Activated T-cell treated with anti-CD3 and anti-CD28 coated beads, Interleukin-2, amount 50 U/mL, for 1 hour (primary cell): ENCODE data around the gene AGAP1.
A peak's percentile ranks its signal among the peaks of the same experiment; 100 is the strongest.
"Not testable (repeated sequence)": the region's sequence is repeated elsewhere in the genome, so short reads cannot be mapped to it uniquely, and the experiment has no call there.

ENCODE experiments used
- DNase-seq: peaks from one replicate; pipeline ENCODE4 v3.0.0-alpha.2; 2020

The AGAP1 gene

DNA sequence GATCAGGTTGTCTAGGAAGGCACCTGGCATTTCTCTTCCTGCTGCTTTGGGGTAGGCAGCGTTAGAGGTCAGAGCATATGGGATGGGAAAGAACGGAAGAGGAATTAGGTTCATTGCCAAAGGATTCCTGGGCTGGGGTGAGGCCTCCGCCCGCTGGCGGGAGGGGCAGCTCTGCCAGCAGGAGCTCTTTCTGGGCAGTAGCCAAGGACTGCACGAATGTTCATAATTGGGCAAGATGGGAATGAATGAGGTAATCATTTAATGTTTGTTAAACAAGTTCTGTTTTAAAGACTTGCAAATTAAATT is 253.9 kb downstream of the AGAP1 start:
- DNase-seq, result no peak

DNA sequence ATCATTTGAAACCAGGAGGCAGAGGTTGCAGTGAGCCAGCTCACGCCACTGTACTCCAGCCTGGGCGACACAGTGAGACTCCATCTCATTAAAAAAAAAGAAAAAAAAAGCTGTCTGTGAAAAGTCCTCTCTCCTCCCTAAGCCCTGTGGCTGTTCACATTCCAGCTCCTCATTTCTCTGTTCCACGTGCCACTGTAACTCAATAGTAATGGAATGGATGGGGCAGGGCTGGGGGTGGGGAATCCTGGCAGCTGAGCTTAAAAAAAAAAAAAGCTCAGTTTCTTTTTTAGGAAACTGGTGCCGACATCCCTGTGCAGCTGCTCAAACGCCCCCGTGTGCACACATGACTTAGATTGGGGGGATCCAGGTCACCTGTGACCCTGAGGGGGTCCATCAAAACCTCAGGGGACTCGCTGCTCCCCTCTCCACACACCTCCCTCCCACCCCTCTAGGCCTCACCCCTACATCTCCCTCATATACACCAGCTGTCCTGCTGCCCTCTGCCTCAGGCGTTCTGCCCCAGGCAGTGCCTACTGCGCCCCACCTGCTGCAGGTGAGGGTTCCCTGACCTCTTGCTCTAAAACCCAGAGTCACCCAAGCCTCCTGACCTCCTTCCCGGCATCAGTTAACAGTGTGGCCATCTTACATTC is 255.4 kb downstream of the AGAP1 start:
- no peak for DNase-seq

DNA sequence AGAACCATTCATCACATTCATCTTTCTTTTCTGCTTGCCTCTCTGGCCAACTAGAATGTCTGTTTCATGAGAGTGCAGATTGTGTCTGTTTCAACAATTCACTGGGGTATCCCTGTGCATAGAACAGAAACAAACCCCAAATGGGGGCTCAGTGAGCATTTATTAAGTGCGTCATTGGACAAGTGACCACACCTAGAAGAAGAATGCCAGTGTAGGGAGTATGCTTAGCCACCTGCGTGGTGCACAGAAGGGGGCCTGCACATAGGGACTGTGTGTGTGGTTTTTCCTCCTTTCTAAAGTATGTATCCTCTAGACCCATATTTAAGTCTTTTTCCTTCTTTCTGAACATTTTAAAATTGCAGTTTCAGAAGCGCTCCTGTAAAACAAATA is 255.9 kb downstream of the AGAP1 start:
- no peak for DNase-seq

DNA sequence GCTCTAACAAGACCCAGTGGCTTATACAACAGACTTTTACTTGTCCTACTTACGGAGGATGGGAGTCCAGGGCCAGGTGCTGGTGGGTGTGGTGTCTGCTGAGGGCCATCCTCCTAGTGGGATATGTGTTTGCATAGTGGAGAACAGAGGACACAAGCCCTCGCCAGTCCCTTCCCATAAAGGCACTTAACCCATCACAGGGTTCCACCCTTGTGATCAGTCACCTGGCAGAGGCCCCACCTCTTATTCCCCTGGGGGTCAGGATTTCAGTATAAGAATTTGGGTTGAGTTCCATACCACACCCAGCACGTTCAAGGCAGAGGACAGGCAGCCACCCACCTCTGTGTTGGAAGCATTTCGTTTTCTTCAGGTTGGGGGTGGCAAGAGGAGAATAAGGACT is 259.0 kb downstream of the AGAP1 start:
- no peak for DNase-seq

DNA sequence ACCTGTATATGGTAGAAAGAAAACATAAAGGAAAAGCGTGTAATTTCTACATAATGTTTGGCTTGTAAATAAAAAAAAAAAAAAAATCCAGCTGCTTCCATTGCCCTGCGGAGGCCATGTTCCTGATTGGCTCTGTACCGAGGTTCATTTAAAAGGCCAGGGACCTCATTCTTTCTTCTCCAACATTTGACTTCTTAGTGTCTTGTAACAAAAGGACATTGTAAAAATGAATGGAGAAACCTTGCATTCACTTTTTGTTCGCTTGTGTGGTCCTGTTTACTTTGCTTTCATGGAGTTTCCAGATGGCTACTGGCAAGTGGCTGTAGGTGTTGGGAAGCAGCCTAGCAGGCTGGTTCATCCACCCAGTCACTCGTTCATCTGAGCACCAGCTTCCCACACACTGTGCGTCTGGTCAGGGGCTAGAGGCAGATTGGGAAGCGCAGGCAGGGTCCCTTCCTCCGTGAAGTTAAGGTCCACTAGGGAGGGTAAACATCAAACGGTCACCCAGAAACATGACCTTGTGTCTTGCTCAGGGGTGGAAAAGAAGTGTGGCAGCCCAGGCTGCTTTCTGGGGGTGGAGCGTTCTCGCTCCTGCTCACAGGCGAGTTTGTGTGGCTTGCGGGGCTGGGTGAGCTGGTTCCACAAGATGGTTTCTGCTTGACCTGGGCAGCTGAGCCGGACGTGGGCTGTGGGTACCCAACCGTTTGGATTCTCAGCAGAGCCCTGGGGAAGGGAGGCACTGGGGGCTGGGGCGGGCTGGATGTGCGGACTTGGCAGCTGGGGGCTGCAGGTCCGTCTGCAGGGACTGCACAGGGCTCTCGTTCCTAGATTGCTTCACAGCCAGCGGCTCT is 260.7 kb downstream of the AGAP1 start:
- DNase-seq, result no peak

DNA sequence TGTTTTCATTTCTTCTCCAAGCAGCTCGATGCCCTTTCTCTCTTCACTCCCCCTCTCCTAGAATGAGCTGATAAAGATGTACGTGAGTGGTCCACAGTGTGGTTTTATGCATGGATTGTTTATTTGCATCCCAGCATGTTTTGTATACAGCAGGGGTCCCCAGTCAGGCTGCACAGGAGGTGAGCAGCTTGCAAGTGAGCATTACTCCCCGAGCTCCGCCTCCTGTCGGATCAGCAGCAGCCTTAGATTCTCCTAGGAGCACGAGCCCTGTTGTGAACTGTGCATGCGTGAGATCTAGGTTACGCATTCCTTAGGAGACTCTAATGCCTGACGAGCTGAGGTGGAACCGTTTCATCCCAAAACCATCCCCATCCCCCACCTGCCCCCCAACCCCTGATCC is 262.6 kb downstream of the AGAP1 start:
- no peak for DNase-seq

DNA sequence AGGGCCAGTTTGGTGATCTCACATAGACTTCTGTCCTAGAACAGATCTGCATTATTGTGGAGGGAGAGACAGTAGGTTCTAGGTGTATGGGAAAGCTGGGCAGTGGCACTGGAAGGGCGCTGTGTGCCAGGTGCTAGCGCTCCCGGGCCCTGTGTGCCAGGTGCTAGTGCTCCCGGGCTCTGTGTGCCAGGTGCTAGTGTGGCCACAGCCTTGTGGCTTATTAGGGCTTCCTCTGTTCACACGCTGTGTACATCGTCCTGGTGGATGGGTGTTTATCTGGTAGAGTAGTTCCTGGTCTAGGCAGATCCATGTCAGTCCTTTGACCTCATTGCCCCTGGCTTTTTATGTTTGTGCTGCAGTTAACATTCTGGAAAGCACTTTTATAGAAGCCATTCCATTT is 263.4 kb downstream of the AGAP1 start:
- DNase-seq, result no peak

DNA sequence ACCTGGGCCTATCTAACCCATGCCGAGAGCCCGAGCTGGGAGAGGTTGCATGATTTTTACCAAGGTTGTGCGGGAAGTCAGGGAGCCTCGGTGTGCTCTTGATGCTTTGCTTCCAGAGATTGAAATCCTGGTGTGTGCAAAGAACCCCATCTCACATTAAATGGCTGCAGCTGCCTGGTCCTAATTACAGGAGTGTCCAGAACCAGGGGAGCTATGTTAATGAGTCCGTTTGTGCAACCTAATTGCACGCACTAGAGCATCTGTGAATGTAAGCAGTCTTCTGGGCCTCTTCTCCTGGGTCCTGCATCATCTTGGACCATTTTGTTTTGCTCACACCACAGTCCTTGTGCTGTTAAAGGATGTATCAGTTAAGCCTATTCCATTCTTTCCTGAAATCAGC is 263.8 kb downstream of the AGAP1 start:
- DNase-seq, result no peak

DNA sequence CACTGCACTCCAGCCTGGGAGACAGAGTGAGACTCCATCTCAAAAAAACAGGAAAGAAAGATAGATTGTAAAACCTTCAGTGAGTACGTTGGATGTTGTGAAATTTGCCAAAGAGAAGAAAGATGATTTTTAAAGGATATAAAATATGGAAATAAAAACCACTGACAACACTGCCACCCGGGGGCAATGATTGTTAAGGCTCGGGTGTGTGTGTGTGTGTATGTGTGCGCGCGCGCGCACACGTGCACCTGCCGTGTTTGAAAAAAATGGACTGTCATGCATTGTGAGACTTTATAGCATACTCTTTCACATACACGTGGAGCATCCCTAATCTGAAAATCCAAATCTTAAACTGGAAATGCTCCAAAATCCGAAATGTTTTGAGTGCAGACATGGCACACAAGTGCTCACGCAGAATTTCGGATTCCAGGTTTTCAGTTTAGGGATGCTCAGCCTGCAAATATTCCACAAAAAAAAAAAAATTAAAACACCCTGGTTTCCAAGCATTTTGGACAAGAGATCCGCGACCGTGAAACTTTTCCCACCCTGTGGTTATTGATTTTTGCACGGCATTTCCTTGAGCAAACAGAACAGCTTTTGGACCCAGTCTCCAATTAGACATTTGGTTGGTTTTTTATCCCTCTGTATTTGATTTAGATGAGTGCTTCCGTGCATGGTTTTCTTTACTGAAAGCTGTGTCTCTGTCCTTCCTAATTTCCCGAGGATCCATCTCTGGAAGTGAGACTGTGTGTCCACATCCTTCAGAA is 269.2 kb downstream of the AGAP1 start:
- no peak for DNase-seq

DNA sequence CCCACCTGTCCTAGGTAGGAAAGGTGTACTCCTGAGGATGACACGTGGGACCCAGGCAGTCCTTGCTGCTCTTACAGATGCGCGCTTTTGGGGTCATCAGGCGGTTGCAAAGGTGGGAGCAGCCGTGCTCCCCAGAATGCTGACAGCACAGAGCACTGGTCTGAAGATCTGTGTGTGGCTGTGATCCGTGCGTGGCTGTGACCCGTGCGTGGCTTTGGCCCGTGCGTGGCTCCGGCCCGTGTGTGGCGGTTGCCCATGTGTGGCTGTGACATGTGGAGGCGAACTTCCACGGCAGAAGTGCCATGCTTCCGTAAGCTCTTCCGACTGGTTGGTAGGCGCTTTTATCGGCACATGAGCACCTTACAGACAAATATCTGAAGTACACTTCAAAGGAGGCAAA is 270.0 kb downstream of the AGAP1 start:
- DNase-seq, result no peak

DNA sequence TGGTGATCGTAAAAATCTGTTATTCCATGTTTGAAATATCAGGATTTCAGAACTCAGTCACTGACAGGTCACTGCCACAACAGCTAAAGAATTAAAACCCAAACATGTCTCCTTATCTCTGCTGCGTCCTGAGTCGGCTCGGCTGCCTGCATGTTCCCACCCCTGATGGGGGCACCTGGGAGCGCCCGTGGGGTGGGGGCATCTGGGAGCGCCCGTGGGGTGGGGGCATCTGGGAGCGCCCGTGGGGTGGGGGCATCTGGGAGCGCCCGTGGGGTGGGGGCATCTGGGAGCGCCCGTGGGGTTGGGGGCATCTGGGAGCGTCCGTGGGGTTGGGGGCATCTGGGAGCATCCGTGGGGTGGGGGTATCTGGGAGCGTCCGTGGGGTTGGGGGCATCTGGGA is 270.6 kb downstream of the AGAP1 start:
- DNase-seq, result not testable (repeated sequence)

DNA sequence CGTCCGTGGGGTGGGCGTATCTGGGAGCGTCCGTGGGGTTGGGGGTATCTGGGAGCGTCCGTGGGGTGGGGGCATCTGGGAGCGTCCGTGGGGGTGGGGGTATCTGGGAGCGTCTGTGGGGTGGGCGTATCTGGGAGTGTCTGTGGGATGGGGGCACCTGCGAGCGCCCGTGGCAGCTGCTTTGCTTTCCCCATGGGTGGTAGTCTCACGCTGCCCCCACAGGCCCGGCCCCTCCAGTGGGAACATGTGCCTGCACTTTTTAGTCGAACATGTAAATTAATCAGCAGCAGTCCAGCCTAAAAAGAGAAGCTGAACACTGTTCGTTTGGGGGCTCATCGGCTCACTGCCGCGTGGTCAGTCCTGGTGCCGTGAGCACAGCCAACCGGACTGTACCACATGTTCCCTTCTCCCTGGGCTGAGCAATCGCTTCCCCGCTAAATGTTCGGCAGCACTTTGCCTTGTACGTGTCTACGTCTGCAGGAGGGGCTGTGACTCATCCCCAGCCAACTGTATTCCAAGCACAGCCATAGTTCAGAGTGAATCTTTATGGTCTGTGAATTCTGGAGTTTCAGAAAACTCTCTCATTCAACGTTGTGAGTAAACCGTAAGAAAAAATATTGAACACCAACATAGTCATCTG is 271.5 kb downstream of the AGAP1 start:
- no peak for DNase-seq

DNA sequence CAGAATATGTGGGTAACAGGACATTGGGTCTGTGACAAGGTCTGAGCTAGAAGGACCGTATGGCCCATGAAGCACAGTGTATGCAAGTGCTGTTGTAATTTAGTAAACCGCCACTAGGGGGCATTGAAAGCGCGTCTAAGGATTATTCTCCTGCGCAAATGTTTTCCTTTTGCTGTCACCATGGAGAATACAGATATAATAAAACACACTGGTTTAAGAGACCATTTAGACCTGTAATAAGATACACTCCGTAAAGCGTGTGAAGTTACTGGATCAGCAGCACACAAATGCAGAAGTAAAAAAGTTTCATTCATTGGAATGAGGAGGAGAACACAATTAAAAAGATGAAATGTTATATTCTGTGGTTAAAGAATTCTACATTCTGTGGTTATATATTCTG is 272.4 kb downstream of the AGAP1 start:
- no peak for DNase-seq

DNA sequence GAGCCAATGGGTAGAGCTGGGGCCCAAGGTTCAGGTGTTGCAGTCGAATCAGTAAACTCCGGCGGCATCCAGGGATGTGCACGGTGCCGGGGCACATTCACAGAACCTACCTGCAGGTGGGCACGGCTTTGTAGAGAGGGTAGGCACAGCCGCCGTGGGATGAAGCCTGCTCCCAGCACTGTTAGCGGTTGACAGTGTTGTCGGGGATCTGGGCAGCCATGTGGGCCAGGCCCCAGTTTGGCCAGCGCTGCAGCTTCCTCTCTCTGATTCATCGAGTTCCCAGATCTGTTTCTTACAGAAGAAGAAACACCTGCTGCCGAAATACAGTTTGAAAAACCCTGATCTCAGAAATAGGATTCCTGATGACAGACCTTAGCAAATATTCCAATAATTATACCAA is 274.8 kb downstream of the AGAP1 start:
- DNase-seq, result no peak

DNA sequence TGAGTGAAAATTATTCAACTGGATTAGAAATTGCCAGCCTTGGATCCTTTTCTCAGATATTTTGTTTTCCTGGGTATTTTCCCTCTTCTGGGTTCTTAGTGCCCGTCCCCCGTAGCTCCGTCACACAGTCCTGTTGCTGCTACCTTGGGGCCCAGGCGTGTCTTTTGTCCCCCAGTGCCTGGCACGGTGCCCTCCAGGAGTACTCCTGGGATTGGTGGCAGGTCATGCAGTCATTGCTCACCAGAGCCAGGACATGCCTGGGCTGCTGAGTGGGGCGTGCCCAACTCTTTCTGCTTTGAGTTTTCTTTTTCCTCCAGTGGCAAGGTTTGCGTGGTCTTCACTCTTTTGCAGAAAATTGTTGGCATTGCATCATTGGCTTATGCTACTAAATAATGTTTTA is 275.2 kb downstream of the AGAP1 start:
- DNase-seq, result no peak

DNA sequence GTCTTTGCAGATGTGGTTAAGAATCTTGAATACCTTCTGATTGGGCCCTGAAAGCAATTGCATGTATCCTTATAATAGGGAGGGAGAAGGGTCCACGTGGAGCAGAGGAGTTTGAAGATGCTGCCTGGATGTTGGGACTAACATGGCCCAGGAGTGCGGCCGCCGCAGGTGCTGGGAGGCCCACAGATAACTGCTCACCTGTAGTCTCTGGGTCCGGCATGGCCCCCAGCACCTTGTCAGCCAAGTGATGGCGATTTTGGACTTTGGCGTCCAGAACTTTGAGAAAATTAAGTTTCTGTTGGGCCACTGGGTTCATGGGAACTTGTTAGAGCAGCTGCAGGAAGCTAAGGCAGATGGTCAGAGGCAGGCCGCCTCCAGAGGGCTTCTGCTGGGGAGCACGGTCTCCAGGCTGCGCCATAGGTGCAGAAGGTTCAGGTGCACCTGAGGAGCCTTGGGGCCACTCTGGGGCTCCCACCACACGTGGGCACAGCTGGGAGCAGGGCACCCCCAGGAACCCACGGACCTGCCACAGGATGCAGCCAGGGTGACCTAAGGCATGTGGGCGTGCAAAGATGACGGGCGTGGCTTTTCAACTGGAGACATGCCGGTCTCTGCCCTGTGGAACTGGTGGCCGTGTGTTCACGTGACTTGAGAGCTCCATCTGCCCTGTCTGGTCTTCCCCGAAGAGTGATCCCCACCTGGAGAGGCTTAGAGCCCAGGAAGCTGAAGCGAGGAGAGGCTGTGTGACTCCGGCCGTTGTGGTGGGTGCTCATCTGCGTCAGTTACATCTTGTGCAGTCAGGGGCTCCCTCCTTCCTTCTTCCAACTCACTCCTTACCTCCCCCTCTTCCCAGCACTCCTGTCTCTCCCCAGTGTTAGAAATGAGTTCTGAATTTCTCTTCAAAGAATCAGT is 277.3 kb downstream of the AGAP1 start:
- no peak for DNase-seq

DNA sequence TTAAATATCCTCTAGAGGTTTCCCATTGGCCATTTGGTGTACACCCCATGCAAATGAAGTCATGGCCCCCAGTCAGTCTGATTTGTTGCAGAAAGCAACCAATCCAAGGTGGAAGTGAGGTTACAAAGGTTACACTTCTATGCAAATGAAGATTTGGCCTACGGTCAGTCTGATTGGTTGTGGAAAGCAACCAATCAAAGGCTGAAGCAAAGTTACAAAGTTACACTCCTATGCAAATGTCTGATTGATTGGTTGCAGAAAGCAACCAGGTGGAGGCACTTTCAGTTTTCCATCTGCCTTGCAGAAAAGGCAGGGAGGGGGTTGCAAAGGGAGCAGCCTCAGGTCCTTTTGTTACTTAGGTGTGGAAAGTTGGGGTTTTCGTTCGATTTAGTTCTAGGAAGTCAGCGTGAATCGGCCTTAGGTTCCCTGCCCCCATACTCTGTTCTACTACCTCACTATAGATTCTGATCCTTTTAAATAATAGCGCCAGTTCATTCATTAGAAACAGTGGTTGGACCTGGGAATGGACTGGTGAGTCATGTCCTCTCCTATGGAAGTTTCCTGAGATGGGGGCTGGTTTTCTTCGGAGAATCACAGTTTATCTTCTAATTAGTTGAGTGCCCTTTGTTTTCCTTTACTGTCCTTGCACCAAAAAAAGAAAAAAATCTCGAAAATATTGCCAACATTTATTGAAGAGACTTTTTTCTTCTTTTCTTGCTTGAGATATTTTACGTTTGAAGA is 279.5 kb downstream of the AGAP1 start:
- DNase-seq, result no peak

DNA sequence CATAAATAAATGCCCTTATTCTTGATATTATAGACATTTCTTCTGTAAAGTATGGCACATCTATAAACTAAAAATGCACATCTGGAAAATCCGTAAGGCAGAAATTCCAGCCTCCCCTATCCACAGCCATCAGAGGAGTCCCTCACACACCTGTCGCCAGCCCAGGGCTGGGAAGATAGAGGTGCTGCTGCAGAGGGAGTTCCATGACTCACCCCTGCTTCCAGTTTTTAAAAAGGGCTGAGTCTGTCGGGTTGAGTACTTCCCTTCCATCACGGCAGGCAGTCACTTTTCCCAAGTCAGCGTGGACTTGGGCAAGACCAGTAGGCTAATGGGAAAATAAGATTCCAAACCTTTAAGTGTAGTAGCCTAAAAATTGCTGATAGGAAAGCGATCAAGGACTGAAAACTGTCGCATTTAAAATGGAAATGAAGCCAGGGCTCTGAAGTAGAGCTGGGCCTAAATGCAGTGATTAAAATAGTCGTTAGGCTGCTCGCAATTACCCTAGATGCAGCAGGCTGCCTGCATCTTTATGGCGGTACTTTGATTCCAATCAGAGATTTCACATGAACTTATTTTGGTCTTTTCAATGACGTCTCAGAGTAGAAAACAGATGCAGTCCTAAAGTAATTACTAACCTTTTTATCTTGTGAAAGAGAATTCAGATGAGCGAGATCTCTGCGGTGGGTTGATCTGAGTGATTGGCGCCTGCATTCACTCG is 280.5 kb downstream of the AGAP1 start:
- no peak for DNase-seq

DNA sequence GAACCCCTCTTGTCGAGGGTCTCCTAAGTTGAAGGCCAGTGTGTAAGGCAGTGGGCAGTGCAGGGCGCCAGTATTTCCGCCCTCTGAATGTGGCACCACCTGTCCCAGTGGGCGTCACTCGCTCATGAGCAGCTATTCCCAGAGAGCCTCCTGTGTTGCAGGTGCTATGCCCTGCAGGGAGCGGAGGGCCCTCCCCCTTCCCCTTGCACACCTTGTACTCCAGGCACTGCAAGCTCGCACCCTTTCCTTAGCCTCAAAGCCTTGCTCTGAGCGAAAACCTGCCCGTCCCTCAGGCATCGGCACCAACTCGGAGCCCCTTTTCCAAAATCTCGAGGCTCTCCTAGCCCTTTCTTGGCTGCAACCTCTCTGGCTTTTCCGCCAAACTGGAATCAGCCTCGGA is 282.7 kb downstream of the AGAP1 start:
- DNase-seq, result no peak

DNA sequence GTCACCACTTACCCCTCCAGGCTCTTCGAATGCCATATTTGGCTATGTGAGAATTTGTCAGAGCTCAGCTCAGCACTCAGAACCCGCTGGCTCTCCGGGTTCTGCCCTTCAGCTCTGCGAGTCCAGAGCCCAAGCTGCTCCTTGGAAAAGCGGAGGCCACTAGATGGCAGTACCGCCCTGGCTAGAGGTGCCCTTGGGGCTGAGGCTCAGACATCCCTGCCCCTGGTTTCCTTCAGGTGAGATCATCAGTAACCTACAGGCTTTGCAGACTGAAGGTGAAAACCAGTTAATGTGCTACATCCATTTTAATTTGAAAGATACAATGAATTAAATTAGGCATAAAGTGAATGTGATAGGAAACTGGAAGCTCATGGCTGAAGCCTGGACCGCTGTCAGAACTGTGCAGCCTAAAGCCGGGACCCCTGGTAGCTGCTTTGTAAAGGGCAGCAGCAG is 285.6 kb downstream of the AGAP1 start:
- peak; percentile 45 for DNase-seq

DNA sequence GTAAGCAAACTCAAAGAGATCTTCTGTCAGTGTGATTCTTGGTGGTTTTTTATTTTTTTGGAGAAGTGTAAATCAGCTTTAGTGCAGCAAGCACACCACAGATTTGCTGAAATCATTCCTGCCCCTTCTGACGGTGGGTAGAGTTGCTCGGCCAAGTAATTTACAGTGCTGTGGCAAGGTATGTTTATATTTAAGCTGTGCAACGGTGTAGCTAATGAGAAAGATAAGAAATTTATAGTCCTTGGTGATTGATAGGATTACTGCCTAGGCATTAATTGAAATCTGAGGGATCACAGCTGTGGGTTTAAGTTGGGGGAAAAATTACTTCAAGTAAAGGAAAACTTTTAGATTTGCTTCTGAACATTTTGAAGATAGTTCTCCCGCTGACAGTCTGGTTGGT is 286.6 kb downstream of the AGAP1 start:
- DNase-seq, result no peak
